HG03457 (cell line): Measurements from ENCODE around the gene SLC23A2.
"Not testable (repeated sequence)": the region's sequence is repeated elsewhere in the genome, so short reads cannot be mapped to it uniquely, and the experiment has no call there.

Experiments used
- ATAC-seq: cut with Tn5 transposase; IDR thresholded peaks from one replicate; pipeline ENCODE4 v1.9.1; 2021; ENCODE audit warnings: moderate number of reproducible peaks; ENCODE audit not compliant: unreplicated experiment

Gene SLC23A2

GRCh38 chr20:4883051-4883450 lies 118.3 kb downstream of the SLC23A2 start:
- ATAC-seq = no peak

DNA sequence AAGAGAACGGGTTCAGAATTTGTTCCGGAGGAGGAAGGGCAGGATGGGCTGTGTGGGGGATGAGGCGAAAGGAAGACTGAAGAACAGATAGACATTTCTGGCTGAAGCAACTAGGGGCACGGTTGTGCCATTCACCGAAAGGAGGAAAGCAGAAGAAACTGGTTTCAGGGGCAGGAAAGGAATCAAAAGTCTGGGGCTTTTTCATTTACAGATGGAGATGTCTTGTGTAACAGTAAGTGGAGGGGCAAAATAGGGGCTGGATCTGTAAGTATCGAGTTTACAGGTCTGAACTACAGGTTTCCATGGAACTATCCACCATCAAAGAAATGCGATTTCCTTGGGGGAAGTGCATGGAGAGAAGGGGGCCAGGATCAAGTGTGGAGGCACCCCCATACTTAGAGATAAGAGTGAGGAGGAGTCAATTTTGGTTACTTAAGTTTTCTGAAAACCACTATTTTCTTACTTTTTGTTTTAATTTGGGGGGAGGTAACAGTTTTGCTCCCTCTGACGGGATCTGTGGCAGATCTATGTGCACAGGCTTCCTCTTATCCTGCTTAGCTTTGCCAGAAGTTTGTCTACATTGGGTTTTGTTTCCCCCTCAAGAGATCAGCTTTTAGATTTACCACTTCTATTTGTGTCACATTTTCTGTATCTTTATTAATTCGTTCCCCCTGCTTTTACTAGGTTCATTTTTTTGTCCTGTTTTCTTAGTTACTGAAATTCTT lies 120.1 kb downstream of the SLC23A2 start:
- ATAC-seq = no peak

DNA sequence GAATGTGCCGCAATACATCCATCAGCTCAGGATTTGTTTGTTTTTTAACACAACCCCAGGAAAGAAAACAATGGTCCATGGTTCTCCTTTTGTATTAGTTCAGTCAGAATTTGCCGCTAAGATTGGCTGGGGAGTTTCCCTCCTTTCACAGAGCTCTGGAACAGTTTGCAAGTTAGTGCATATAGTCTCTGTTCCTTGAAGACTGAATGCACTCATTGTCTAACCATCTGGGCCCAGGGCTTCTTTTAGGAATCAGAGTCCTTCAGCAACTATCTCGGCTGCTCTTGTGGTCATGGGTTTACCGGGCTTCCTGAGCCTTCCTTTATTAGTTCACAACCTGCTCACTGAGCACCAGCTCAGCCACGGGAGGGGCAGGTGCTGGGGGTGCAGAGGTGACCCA lies 121.3 kb downstream of the SLC23A2 start:
- ATAC-seq = no peak

DNA sequence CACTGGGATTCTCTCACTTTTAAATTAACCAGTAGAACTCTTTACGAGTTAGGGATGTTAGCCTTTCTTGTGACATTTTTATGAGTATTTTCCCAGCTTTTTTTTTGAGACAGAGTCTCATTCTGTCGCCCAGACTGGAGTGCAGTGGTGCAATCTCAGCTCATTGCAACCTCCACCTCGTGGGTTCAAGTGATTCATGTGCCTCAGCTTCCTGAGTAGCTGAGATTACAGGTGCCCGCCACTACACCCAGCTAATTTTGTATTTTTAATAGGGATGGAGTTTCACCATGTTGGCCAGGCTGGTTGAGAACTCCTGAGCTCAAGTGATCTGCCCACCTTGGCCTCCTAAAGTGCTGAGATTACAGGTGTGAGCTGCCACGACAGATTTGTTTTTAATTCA lies 123.2 kb downstream of the SLC23A2 start:
- not testable (repeated sequence) for ATAC-seq

DNA sequence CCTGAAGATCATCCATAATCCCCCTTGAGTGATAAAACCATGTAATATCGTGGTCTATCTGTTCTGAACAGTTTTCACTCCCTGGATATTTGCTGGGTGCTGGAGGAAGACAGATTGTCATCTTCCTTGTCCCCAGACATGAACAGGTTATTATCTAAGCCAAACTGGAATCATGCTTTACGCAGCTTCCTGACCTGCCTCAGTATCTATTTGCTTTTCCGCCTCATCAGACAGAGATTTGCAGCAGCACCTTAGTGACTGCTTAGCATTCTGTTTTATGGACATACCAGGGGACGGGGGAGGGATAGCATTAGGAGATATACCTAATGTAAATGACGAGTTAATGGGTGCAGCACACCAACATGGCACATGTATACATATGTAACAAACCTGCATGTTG lies 124.6 kb downstream of the SLC23A2 start:
- ATAC-seq = no peak

GRCh38 chr20:4876301-4876700 lies 125.0 kb downstream of the SLC23A2 start:
- no peak for ATAC-seq

GRCh38 chr20:4875578-4876067 lies 125.7 kb downstream of the SLC23A2 start:
- no peak for ATAC-seq

- no peak for ATAC-seq
These were observed 127.9 kb downstream of the SLC23A2 start for GRCh38 chr20:4873396-4873795.

GRCh38 chr20:4871486-4871885 lies 129.8 kb downstream of the SLC23A2 start:
- no peak for ATAC-seq

DNA sequence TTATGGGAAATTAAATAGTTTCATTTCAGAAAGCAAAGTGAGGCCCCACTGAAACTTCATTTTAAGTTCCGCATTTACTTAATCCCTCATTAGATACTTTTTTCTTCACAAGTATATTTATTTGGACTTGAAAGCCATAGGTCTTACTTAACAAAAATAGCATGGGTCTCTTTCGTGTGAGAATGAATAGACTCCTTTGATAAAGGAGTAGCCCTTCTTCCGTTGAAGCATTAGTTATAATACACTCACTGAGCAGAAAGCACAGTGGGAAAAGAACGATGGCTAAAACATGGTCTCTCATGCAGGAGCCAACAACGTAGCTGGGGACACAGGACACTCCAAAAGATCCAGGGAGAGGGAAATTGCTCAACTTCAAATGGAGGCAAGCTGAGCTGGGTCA lies 130.4 kb downstream of the SLC23A2 start:
- no peak for ATAC-seq

DNA sequence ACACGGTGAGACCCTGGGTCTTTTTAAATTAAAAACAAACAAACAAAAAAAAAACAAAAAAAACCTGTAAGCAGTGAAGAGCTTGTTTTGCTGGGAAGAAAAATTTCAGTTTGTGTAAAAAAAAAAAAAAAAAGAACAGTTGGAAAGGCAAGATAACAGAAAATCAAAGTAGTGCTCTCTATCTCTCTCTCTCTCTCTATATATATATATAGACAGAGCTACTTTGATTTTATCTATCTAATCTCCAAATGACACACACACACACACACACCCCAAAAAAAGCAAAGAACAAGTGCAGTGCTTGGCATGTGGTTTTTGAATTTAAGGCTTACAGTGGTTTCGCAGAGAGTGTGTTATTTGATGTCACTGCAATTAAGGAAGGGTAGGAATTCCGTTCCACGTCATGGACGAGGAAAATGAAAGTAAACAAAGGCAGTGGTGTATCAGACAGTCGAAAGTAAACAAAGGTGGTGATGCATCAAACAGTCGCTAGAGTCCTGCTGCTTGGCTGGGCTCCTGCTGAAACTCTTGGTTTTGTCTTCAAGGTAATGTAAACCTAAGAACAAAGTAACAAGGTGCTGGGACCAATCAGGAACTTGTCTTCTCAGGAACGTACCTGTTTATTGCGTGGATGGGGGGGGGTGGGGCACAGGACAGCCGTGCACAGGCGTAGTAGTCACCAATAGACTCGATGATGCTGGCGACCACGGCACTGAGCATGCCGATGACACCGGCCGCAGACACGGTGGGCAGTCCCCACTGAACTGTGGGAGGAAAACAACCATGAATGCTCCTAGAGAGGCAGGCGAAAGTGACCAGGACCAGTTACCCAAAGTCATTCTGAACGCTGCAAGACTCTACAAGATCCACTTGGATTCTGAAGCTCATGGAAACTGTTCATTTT lies 131.8 kb downstream of the SLC23A2 start:
- no peak for ATAC-seq

- no peak for ATAC-seq
These were observed 134.3 kb downstream of the SLC23A2 start for GRCh38 chr20:4867051-4867450.

- no peak for ATAC-seq
These were observed 134.9 kb downstream of the SLC23A2 start for GRCh38 chr20:4866429-4866828.

GRCh38 chr20:4864311-4864752 lies 137.0 kb downstream of the SLC23A2 start:
- ATAC-seq = no peak

DNA sequence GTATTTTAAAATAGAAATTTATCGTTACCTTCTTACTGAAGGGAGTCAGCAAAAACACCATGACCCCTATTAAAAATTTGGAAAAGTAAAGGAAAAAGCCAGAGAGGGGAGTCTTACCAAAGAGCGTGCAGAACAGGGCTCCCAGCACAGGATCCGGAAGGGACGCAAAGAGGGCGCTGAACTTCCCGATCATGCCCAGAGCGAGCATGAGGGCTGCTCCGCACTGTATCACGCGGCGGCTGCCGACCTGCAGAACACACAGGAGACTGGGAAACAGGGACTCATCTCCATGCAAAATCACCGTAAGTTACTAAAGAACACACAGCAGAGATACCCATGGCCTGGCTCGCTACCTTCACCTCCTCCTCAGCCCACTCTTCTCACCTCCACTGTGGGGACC lies 138.6 kb downstream of the SLC23A2 start:
- no peak for ATAC-seq

- no peak for ATAC-seq
These were observed 139.3 kb downstream of the SLC23A2 start for GRCh38 chr20:4861961-4862360.

DNA sequence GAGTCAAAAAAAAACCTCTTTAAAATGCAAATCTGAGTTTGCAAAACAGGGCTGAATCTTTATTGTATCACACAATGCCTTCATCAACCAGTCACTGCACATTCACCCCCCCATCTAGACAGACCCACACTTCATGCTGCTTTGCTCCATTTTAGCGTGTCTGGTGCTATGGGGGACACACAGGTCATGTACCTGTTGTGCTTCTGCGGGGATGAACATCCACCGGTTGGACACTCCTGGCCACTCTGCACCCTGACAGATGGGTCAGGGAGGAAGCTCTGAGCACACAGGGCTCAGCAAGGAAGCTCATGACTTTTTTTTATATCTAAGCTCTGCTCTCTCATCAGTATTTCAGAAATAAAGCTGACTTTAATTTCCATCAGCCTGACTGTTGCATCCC lies 143.3 kb downstream of the SLC23A2 start:
- ATAC-seq = no peak

- no peak for ATAC-seq
These were observed 145.1 kb downstream of the SLC23A2 start for GRCh38 chr20:4856022-4856755.

- ATAC-seq = no peak
These were observed 145.8 kb downstream of the SLC23A2 start for GRCh38 chr20:4855555-4855954.

DNA sequence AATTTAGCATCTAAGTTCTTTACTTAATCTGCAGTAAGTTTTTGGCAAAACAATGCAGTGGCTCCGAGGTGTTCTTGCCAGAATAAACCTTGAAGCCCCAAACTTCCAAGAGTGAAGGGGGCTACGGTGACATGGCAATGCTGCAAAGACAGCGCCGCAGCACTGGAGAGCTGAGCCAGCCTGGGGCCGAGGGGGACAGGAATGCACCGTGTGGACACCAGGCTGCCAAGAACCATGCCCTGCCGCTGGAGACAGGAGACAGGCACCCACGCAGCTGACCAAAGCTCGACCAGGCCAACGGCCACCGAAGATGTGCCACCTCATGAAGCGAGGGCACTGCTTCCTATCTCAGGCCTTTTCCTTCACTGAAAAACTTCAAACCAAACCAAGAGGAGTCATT lies 146.2 kb downstream of the SLC23A2 start:
- ATAC-seq = no peak

DNA sequence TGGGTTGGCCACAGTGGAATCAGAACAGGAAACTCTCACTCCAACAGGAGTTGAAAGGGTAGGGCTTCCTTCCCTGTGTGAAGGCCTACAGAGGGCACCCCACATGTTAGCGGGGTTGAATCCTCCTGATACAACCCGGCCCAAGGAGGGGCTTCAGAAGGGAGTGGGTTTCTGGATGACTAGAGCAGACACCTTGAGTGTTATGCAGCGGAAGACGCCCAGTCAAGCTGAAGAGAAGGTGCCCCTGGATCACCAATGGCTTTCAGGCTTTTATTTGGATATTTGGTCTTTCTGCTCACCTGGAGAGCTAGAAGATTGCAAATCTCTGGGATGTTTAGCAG lies 146.8 kb downstream of the SLC23A2 start:
- no peak for ATAC-seq
